ENCODE results near the gene FAM222B.

- TF ChIP-seq EZH2 (IDR thresholded peaks at IDR 0.05) (no peak), POLR2AphosphoS5 (IDR thresholded peaks at IDR 0.05; ENCODE audit: borderline replicate concordance, low read depth, low read length) (no peak), FOXP2 (optimal IDR thresholded peaks at IDR 0.05; ENCODE audit: control extremely low read depth, extremely low read length, insufficient read depth) (no peak)
Observed at GRCh38 chr17:28792877-28793661, 49.5 kb downstream of the FAM222B start.
